COLO668 (cell line): ENCODE results near the gene LRMDA.

ENCODE experiments used
- DNase-seq: peaks from one replicate; lab custom pipeline; 2025; ENCODE audit not compliant: unreplicated experiment; lab: John Stamatoyannopoulos, UW

The LRMDA gene

GRCh38 chr10:75654772-75655171 lies 223.3 kb downstream of the LRMDA start:
- no peak for DNase-seq

GRCh38 chr10:75655791-75656451 lies 224.5 kb downstream of the LRMDA start:
- DNase-seq = no peak

GRCh38 chr10:75657351-75657750 lies 225.9 kb downstream of the LRMDA start:
- DNase-seq = no peak

GRCh38 chr10:75658036-75658435 lies 226.6 kb downstream of the LRMDA start:
- no peak for DNase-seq

GRCh38 chr10:75658496-75658895 lies 227.1 kb downstream of the LRMDA start:
- no peak for DNase-seq

- no peak for DNase-seq
Observed at GRCh38 chr10:75658915-75659314, 227.5 kb downstream of the LRMDA start.

- DNase-seq = no peak
Observed at GRCh38 chr10:75660823-75661222, 229.4 kb downstream of the LRMDA start.

GRCh38 chr10:75662715-75663114 lies 231.3 kb downstream of the LRMDA start:
- DNase-seq = no peak

- no peak for DNase-seq
Observed at GRCh38 chr10:75663947-75664664, 232.7 kb downstream of the LRMDA start.

- no peak for DNase-seq
Observed at GRCh38 chr10:75664968-75665367, 233.5 kb downstream of the LRMDA start.

GRCh38 chr10:75665707-75666106 lies 234.3 kb downstream of the LRMDA start:
- DNase-seq = no peak

- DNase-seq = no peak
Observed at GRCh38 chr10:75672111-75672671, 240.8 kb downstream of the LRMDA start.

- DNase-seq = no peak
Observed at GRCh38 chr10:75672842-75673241, 241.4 kb downstream of the LRMDA start.

GRCh38 chr10:75677541-75677940 lies 246.1 kb downstream of the LRMDA start:
- DNase-seq = no peak

GRCh38 chr10:75678527-75678926 lies 247.1 kb downstream of the LRMDA start:
- DNase-seq = no peak

- no peak for DNase-seq
Observed at GRCh38 chr10:75679536-75679935, 248.1 kb downstream of the LRMDA start.

- no peak for DNase-seq
Observed at GRCh38 chr10:75681334-75681733, 249.9 kb downstream of the LRMDA start.

- DNase-seq = no peak
Observed at GRCh38 chr10:75682649-75683557, 251.5 kb downstream of the LRMDA start.

GRCh38 chr10:75685187-75685586 lies 253.8 kb downstream of the LRMDA start:
- no peak for DNase-seq

- DNase-seq = no peak
Observed at GRCh38 chr10:75688506-75689300, 257.3 kb downstream of the LRMDA start.

GRCh38 chr10:75693489-75693888 lies 262.1 kb downstream of the LRMDA start:
- DNase-seq = no peak
